ENCODE results near the gene DCP1A. TPM values are rescaled to one million over a fixed set of nuclear protein-coding genes. Genes with fewer than 3 reads are reported as not detected.

The DCP1A gene
- total and polyA plus RNA-seq, 2 donors (not counting 3 experiments of a cell fraction or from before 2014, with no cell fraction given) = 32.3 to 38.0 TPM

GRCh38 chr3:53236112-53236841 lies 111.1 kb downstream of the DCP1A start:
- H3K9me1 ChIP-seq (replicated peaks; ENCODE audit: control insufficient read depth, extremely low read depth, insufficient read depth, low read length) = no peaks in the 10 kb centered on the region
- dilution Hi-C loops (cut with MboI; ENCODE audit: extremely low pct_ligation_motif_present, low sequenced_read_pairs) (no loop called here), intact Hi-C loops (cut with micrococcal nuclease) (no loop called here)
- TF ChIP-seq, protein P1, sequence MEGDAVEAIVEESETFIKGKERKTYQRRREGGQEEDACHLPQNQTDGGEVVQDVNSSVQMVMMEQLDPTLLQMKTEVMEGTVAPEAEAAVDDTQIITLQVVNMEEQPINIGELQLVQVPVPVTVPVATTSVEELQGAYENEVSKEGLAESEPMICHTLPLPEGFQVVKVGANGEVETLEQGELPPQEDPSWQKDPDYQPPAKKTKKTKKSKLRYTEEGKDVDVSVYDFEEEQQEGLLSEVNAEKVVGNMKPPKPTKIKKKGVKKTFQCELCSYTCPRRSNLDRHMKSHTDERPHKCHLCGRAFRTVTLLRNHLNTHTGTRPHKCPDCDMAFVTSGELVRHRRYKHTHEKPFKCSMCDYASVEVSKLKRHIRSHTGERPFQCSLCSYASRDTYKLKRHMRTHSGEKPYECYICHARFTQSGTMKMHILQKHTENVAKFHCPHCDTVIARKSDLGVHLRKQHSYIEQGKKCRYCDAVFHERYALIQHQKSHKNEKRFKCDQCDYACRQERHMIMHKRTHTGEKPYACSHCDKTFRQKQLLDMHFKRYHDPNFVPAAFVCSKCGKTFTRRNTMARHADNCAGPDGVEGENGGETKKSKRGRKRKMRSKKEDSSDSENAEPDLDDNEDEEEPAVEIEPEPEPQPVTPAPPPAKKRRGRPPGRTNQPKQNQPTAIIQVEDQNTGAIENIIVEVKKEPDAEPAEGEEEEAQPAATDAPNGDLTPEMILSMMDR (IDR thresholded peaks at IDR 0.05; ENCODE audit: extremely low read depth in 1 of 2, insufficient read depth in 1 of 2, low read depth in 1 of 2, low read length in 2 of 2) = no peak
- TF ChIP-seq EZH2 (IDR thresholded peaks at IDR 0.05; ENCODE audit: borderline replicate concordance, low read depth, low read length, severe bottlenecking) = no peak
- TF ChIP-seq MAX (IDR thresholded peaks at IDR 0.05; ENCODE audit: insufficient read depth, insufficient read length) = no peak
- TF ChIP-seq POLR2A (IDR thresholded peaks at IDR 0.05; ENCODE audit: low read depth, low read length) = peak; percentile 46
- TF ChIP-seq POLR2AphosphoS5 (IDR thresholded peaks at IDR 0.05; ENCODE audit: insufficient read depth, low read depth, low read length) = peak; percentile 82
- TF ChIP-seq FOS (IDR thresholded peaks at IDR 0.05; ENCODE audit: borderline replicate concordance, insufficient read depth, low read length) = no peak
- peak; percentile 77 for TF ChIP-seq MYC (IDR thresholded peaks at IDR 0.05; ENCODE audit: low read depth, low read length)
- peak; percentile 29 for TF ChIP-seq JUN (IDR thresholded peaks at IDR 0.05; ENCODE audit: borderline replicate concordance, insufficient read depth, insufficient read length, low read depth)
- peak overlapping the region; percentile 88 for H3K27ac ChIP-seq (ENCODE audit: insufficient read depth, low read depth, low read length)
- no peak overlapping the region for H2AFZ ChIP-seq (ENCODE audit: low read depth, low read length)
- FAIRE-seq (peak; percentile 99), DNase-seq (ENCODE audit: low read depth, low spot score) (peak; percentile 90)
- H3K4me2 ChIP-seq (ENCODE audit: insufficient read depth, low read length) = no peak overlapping the region
- H3K9ac ChIP-seq (replicated peaks; ENCODE audit: extremely low read depth, insufficient read depth, low read length) = peak overlapping the region; percentile 23
- TSS peak; percentile 80 for BruUV-seq (replicated peaks)
- H3K4me1 ChIP-seq (ENCODE audit: control insufficient read depth, extremely low read depth, insufficient read depth, low read length) = peaks cover 39% of the 10 kb centered on the region
- H4K20me1 ChIP-seq (replicated peaks; ENCODE audit: control insufficient read depth, extremely low read depth, insufficient read depth, low read length) = no peaks in the 10 kb centered on the region
- no peaks in the 10 kb centered on the region for H3K9me3 ChIP-seq (replicated peaks; ENCODE audit: control insufficient read depth, insufficient read depth, low read length)
- H3K4me3 ChIP-seq (replicated peaks in 1 of 3; ENCODE audit: insufficient read depth in 1 of 3, low read depth in 1 of 3, low read length in 3 of 3) = no peak overlapping the region
- H3K36me3 ChIP-seq (ENCODE audit: control insufficient read depth in 2 of 2, extremely low read depth in 1 of 2, insufficient read depth in 2 of 2, low read length in 2 of 2) = peaks cover 35 to 47% of the 10 kb centered on the region in 2 experiments
- ChIA-PET POLR2A (no interaction called here), CTCF (interaction anchor here (1.3 kb wide), 1 partner anchor 34 kb away, joined by 3 read pairs; no protein-coding TSS in a partner anchor)
- no peaks in the 10 kb centered on the region for H3K27me3 ChIP-seq (ENCODE audit: control insufficient read depth in 2 of 2, insufficient read depth in 2 of 2, low read length in 2 of 2)
- peaks cover 59% of the 10 kb centered on the region for H3K79me2 ChIP-seq (ENCODE audit: control insufficient read depth, insufficient read depth, low read length)

Measured in endothelial cell of umbilical vein (primary cell).